Hepatocyte (in vitro differentiated cells): ENCODE results near the gene LIN54. TPM values are rescaled to one million over a fixed set of nuclear protein-coding genes. Genes with fewer than 3 reads are reported as not detected.
"Not testable (repeated sequence)": the region's sequence is repeated elsewhere in the genome, so short reads cannot be mapped to it uniquely, and the experiment has no call there.

ENCODE experiments used
- DNase-seq: peaks from one replicate; pipeline ENCODE4 v3.0.0-alpha.2; 2016; ENCODE audit warnings: low spot score
- H2AFZ ChIP-seq: fragments of 200-600 bp; sonication (generic); 2 replicates; pipeline ENCODE4 v1.6.0; 2016; ENCODE audit warnings: antibody characterized with exemption, mild to moderate bottlenecking
- H3K27ac ChIP-seq: fragments of 200-600 bp; sonication (generic); 2 replicates; pipeline ENCODE4 v1.5.1; 2016; ENCODE audit warnings: mild to moderate bottlenecking
- H3K27me3 ChIP-seq: fragments of 200-600 bp; sonication (generic); 2 replicates; pipeline ENCODE4 v1.6.1; 2016
- H3K36me3 ChIP-seq: fragments of 200-600 bp; sonication (generic); replicated peaks from 2 replicates; pipeline ENCODE4 v1.5.1; 2016; ENCODE audit warnings: low read depth; ENCODE audit not compliant: insufficient read depth
- H3K4me1 ChIP-seq: fragments of 200-600 bp; sonication (generic); 2 replicates; pipeline ENCODE4 v1.5.1; 2016; ENCODE audit warnings: mild to moderate bottlenecking, moderate library complexity; ENCODE audit not compliant: insufficient read depth
- H3K4me2 ChIP-seq: fragments of 200-600 bp; sonication (generic); 2 replicates; pipeline ENCODE4 v1.6.0; 2016
- H3K4me3 ChIP-seq: fragments of 200-600 bp; sonication (generic); 2 replicates; pipeline ENCODE4 v1.5.1; 2016; ENCODE audit warnings: mild to moderate bottlenecking
- H3K79me2 ChIP-seq: fragments of 200-600 bp; sonication (generic); 2 replicates; pipeline ENCODE4 v1.6.0; 2017; ENCODE audit warnings: mild to moderate bottlenecking
- H3K9me2 ChIP-seq: fragments of 200-600 bp; sonication (generic); replicated peaks from 2 replicates; pipeline ENCODE4 v1.6.0; 2017; ENCODE audit warnings: mild to moderate bottlenecking; ENCODE audit not compliant: insufficient read depth
- H3K9me3 ChIP-seq: fragments of 200-600 bp; sonication (generic); 2 replicates; pipeline ENCODE4 v1.5.1; 2016; ENCODE audit warnings: low read depth, mild to moderate bottlenecking
- H4K20me1 ChIP-seq: fragments of 200-600 bp; sonication (generic); 2 replicates; pipeline ENCODE4 v1.6.0; 2016; ENCODE audit warnings: mild to moderate bottlenecking; ENCODE audit not compliant: insufficient read depth, poor library complexity, severe bottlenecking
- EZH2 ChIP-seq: fragments of 200-600 bp; sonication (generic); IDR thresholded peaks from 2 replicates; pipeline ENCODE4 v1.6.1; 2016; ENCODE audit warnings: antibody characterized with exemption, mild to moderate bottlenecking, borderline replicate concordance
- EZH2phosphoT487 ChIP-seq: fragments of 200-600 bp; sonication (generic); IDR thresholded peaks from one replicate; pipeline ENCODE4 v1.6.1; 2018; ENCODE audit warnings: antibody characterized with exemption, mild to moderate bottlenecking, low read depth, moderate library complexity; ENCODE audit not compliant: unreplicated experiment, severe bottlenecking
- WGBS: methylation state at CpG from one replicate; pipeline ENCODE4 v1.1.6; 2016; ENCODE audit warnings: low lambda C conversion rate; ENCODE audit errors: missing lambda C conversion rate; 5-methylcytosine and 5-hydroxymethylcytosine counted together
- polyA plus RNA-seq: library from polyadenylated mRNA; unstranded; fragments of >200 nt; fragmentation: Nextera tagmentation; extraction: Ambion mirVana; gene quantifications from 2 replicates; pipeline ENCODE4 v1.2.1, GENCODE V29; 2016
- total RNA-seq: library from RNA; depleted of rRNA; stranded (reverse); fragments of >200 nt; gene quantifications from 2 replicates; pipeline ENCODE4 v1.2.3, GENCODE V29; 2014
- TF ChIP-seq, protein P1 (sequence below): fragments of 200-600 bp; sonication (generic); IDR thresholded peaks from 2 replicates; pipeline ENCODE4 v1.5.1; 2016; ENCODE audit warnings: antibody characterized with exemption, mild to moderate bottlenecking; ENCODE audit not compliant: poor library complexity

Gene LIN54
- total and polyA plus RNA-seq, 2 experiments from 2014 or later, result 2.7 to 19.8 TPM

DNA sequence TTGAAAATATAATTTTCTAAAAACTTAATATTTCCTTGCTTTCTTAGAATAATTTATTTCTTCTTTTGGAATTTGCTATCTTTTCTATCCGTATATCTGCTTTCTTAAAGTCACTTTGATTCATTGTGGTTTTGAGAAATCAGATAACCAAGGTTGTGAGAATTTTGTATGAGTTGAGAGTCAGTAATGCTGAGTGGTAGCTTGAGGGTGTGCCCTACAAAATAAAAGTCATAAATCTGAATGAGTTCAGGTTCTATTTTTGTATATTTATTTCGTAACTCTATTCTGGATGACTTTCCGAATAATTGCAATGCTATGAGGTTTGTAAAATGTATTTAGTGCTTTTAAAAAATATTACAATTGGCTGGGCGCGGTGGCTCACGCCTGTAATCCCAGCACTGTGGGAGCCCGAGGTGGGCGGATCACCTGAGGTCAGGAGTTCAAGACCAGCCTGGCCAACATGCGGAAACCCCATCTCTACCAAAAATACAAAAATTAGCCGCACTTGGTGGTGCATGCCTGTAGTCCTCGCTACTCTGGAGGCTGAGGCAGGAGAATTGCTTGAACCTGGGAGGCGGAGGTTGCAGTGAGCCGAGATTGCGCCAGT lies 33.3 kb upstream of the LIN54 start:
- Histone ChIP-seq H3K79me2 (peaks cover 68% of the 10 kb centered on the region), H3K27ac (no peak overlapping the region), H3K9me2 (no peaks in the 10 kb centered on the region), H4K20me1 (peaks cover 4% of the 10 kb centered on the region), H3K4me3 (no peak overlapping the region), H3K27me3 (no peaks in the 10 kb centered on the region), H2AFZ (no peak overlapping the region), H3K4me2 (no peak overlapping the region), H3K9me3 (no peaks in the 10 kb centered on the region), H3K36me3 (no peaks in the 10 kb centered on the region), H3K4me1 (no peaks in the 10 kb centered on the region)
- TF ChIP-seq, protein P1, sequence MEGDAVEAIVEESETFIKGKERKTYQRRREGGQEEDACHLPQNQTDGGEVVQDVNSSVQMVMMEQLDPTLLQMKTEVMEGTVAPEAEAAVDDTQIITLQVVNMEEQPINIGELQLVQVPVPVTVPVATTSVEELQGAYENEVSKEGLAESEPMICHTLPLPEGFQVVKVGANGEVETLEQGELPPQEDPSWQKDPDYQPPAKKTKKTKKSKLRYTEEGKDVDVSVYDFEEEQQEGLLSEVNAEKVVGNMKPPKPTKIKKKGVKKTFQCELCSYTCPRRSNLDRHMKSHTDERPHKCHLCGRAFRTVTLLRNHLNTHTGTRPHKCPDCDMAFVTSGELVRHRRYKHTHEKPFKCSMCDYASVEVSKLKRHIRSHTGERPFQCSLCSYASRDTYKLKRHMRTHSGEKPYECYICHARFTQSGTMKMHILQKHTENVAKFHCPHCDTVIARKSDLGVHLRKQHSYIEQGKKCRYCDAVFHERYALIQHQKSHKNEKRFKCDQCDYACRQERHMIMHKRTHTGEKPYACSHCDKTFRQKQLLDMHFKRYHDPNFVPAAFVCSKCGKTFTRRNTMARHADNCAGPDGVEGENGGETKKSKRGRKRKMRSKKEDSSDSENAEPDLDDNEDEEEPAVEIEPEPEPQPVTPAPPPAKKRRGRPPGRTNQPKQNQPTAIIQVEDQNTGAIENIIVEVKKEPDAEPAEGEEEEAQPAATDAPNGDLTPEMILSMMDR, result no peak
- no peak for TF ChIP-seq EZH2phosphoT487
- TF ChIP-seq EZH2, result no peak
- 97% methylated on average over 14 of the region's 14 CpGs for WGBS
- no peak for DNase-seq

DNA sequence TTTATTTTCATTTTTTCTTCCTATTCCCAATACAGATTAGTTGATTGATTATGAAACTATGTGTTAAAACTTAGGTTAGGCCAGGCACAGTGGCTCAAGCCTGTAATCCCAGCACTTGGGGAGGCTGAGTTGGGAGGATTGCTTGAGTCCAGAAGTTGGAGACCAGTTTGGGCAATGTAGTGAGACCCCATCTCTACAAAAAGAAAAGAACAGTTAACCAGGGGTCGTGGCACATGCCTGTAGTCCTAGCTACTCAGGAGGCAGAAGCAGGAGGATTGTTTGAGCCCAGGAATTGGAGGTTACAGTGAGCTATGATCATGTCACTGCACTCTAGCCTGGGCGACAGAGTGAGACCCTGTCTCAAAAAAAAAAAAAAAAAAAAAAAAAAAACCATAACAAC lies 32.5 kb upstream of the LIN54 start:
- 96% methylated on average over 2 of the region's 2 CpGs for WGBS
- H4K20me1 ChIP-seq, H3K36me3 ChIP-seq, H3K9me3 ChIP-seq, H3K27ac ChIP-seq, H3K4me3 ChIP-seq, H3K27me3 ChIP-seq, H3K4me2 ChIP-seq, DNase-seq, H2AFZ ChIP-seq, H3K4me1 ChIP-seq, H3K9me2 ChIP-seq: not testable (repeated sequence)
- peaks cover 75% of the 10 kb centered on the region for H3K79me2 ChIP-seq

DNA sequence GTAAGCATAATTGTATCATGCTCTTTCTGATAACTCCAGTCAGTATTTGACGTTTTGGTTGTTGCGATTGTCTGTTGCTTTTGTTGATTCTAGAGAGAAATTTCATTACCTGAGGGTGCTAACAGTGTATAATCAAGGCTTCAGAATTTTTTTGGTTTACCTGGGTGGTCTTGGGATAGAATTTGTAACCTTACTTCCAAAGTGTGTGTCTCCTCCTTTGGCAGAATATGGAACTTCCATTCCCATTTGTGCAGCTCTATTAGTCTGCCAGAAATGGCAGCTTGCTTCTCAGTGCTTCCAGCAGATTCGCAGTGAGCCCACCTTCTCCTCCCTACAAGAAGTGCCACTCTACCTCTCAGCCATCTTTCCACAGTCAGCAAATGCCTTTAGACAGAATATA lies 29.6 kb upstream of the LIN54 start:
- H3K27me3 ChIP-seq, result no peaks in the 10 kb centered on the region
- TF ChIP-seq EZH2, result no peak
- no peak for TF ChIP-seq EZH2phosphoT487
- TF ChIP-seq, protein P1, result no peak
- H3K27ac ChIP-seq, result no peak overlapping the region
- DNase-seq, result no peak
- WGBS, result 85% methylated on average over 3 of the region's 3 CpGs
- peaks cover 9% of the 10 kb centered on the region for H4K20me1 ChIP-seq
- H3K4me2 ChIP-seq, result no peak overlapping the region
- peaks cover 95% of the 10 kb centered on the region for H3K79me2 ChIP-seq
- no peak overlapping the region for H2AFZ ChIP-seq
- H3K4me3 ChIP-seq, result no peak overlapping the region
- H3K36me3 ChIP-seq, result no peaks in the 10 kb centered on the region
- peaks cover 6% of the 10 kb centered on the region for H3K4me1 ChIP-seq
- H3K9me3 ChIP-seq, result no peaks in the 10 kb centered on the region
- no peaks in the 10 kb centered on the region for H3K9me2 ChIP-seq

DNA sequence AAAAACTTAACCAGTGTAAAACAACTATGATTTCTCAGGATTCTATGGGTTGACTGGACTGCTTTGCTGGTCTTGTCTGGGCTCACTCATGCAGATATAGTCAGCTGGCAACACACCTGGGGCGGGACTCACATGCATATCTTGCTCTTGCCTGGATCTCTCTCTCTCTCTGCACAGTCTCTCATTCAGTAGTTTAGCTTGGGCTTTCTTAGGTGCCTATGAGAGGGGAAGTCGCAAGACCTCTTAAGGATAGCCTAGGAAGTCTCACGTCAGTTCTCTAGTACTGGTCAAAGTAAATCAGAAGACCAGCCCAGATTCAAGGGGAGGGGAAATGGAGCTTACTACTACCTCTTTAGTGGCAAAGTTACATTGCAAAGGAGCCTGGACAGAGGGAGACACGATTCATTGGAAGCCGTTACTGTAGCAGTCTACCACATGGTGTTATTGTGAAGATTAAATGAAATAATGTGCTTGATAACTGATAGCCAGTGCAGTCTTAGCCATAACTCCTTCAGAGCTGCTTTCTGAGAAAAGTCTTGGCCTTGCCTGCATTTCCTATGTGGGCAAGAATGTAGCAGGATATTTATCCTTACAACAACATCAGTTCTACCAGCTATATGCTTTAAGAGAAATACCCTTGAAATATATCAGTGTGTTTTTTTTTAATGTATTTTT lies 26.5 kb upstream of the LIN54 start:
- Histone ChIP-seq H3K9me2 (no peaks in the 10 kb centered on the region), H3K4me1 (peaks cover 6% of the 10 kb centered on the region), H4K20me1 (peaks cover 5% of the 10 kb centered on the region), H3K27me3 (no peaks in the 10 kb centered on the region), H3K36me3 (no peaks in the 10 kb centered on the region), H2AFZ (no peak overlapping the region), H3K9me3 (no peaks in the 10 kb centered on the region), H3K27ac (no peak overlapping the region), H3K79me2 (peaks cover 67% of the 10 kb centered on the region), H3K4me3 (no peak overlapping the region), H3K4me2 (peak overlapping the region; percentile 90)
- TF ChIP-seq, protein P1, result no peak
- TF ChIP-seq EZH2 (no peak), EZH2phosphoT487 (no peak)
- WGBS, result 93% methylated on average over 5 of the region's 5 CpGs
- DNase-seq, result no peak
